CD4-positive, alpha-beta T cell (primary cell): ENCODE results near the gene CLEC18B. TPM values are rescaled to one million over a fixed set of nuclear protein-coding genes. Genes with fewer than 3 reads are reported as not detected.

Source experiments
- ATAC-seq: fragments of 200-7000 bp; cut with Tn5 transposase; one replicate; pipeline ENCODE4 v1.10.0; 2022; ENCODE audit warnings: mild to moderate bottlenecking; ENCODE audit not compliant: poor library complexity
- CTCF ChIA-PET: fragments of 350-600 bp; sonication (Branson Sonifier 250); formaldehyde crosslinking; loops from one replicate; lab custom pipeline; 2021; ENCODE audit warnings: antibody characterized with exemption, inconsistent platforms; lab: Charles Lee
- POLR2A ChIA-PET: fragments of 350-600 bp; sonication (Branson Sonifier 250); formaldehyde crosslinking; loops from one replicate; lab custom pipeline; 2021; ENCODE audit warnings: antibody characterized with exemption, inconsistent platforms; lab: Charles Lee
- DNase-seq, 14 experiments: peaks; one replicate each; pipeline ENCODE4 v3.0.0-alpha.2; 2013 to 2020; ENCODE audit warnings: mixed read lengths in 2 of 14
- H3K27ac ChIP-seq, 2 donors: one replicate each; pipeline versions ENCODE4 v1.5.1 to v1.7.0; 2013; ENCODE audit warnings: low read length in 2 of 2, low read depth in 1 of 2, mild to moderate bottlenecking in 1 of 2
- H3K27me3 ChIP-seq, 2 experiments: 1 replicate in 1 of 2; 2 replicates in 1 of 2; pipeline versions ENCODE4 v1.6.1 to v1.7.0; 2013; ENCODE audit warnings: low read length in 2 of 2, control low read depth in 1 of 2, mild to moderate bottlenecking in 1 of 2, moderate library complexity in 1 of 2; ENCODE audit not compliant: insufficient read depth in 2 of 2, control insufficient read depth in 1 of 2
- H3K36me3 ChIP-seq: one replicate; pipeline ENCODE4 v1.6.1; 2013; ENCODE audit warnings: low read length, control low read depth; ENCODE audit not compliant: insufficient read depth
- H3K4me1 ChIP-seq: one replicate; pipeline ENCODE4 v1.6.1; 2013; ENCODE audit warnings: low read length, control low read depth; ENCODE audit not compliant: insufficient read depth
- H3K4me3 ChIP-seq: one replicate; pipeline ENCODE4 v1.5.1; 2013; ENCODE audit warnings: mild to moderate bottlenecking, low read length, moderate library complexity
- H3K9me3 ChIP-seq, 2 experiments: 1 replicate in 1 of 2; 2 replicates in 1 of 2; pipeline versions ENCODE4 v1.6.1 to v1.7.0; 2013; ENCODE audit warnings: low read length in 2 of 2, mild to moderate bottlenecking in 2 of 2, control low read depth in 1 of 2, moderate library complexity in 1 of 2; ENCODE audit not compliant: control insufficient read depth in 1 of 2, insufficient read depth in 1 of 2
- H3K27ac Mint-ChIP-seq: one replicate; pipeline ENCODE4 v1.8.0; 2020; ENCODE audit warnings: mixed read lengths
- H3K27me3 Mint-ChIP-seq: one replicate; pipeline ENCODE4 v1.8.0; 2021; ENCODE audit warnings: mixed read lengths
- H3K36me3 Mint-ChIP-seq: one replicate; pipeline ENCODE4 v1.8.0; 2021; ENCODE audit warnings: low read depth, mixed read lengths
- H3K4me1 Mint-ChIP-seq: one replicate; pipeline ENCODE4 v1.8.0; 2021; ENCODE audit warnings: low read depth, mixed read lengths
- H3K4me3 Mint-ChIP-seq: one replicate; pipeline ENCODE4 v1.8.0; 2020; ENCODE audit warnings: mild to moderate bottlenecking, mixed read lengths
- H3K9me3 Mint-ChIP-seq: one replicate; pipeline ENCODE4 v1.8.0; 2020; ENCODE audit warnings: mixed read lengths
- intact Hi-C, 2 experiments: fragments of 100-400 bp; cut with DNase I in 1 of 2; cut with micrococcal nuclease in 1 of 2; formaldehyde crosslinking; loops; one replicate each; pipeline versions ENCODE4 v1.15.1 to v1.9.0; 2023 to 2025; cut with DNase I, micrococcal nuclease
- total RNA-seq, 174 experiments: library from RNA in 2 of 174; stranded (reverse) in 2 of 174; gene quantifications; one replicate each; pipeline ENCODE4 v1.2.3 and lab custom pipeline; 2021 to 2026
- TF ChIP-seq, protein P1 (sequence below): fragments of 200-600 bp; IDR thresholded peaks from one replicate; pipeline ENCODE4 v1.8.0; 2022; ENCODE audit warnings: antibody characterized with exemption, mild to moderate bottlenecking

Gene CLEC18B
- total RNA-seq, 2 experiments from 2014 or later: 1.1 TPM

DNA sequence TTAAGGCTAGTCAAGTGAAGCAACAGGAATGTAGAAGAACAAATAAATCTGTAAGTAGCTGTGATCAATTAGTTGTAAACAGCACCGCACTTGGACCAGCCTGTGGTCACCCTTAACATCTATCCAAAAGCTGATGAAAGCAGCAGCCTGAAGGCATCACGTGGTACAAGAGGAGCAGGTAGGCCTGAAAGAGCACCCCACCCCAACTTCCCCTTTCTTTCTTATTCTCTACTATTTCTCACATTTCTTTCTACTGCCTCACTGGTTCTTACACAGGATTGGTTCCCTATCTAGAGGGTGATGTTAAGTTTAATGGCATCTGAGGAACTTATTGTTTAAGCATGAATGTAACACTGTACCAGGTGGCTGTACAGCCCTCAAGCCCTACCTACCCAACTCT lies 42.6 kb upstream of the CLEC18B start:
- Histone ChIP-seq H3K4me1 (peaks cover 10% of the 10 kb centered on the region), H3K4me3 (no peak overlapping the region), H3K36me3 (peaks cover 86% of the 10 kb centered on the region), H3K9me3 (no peaks in the 10 kb centered on the region), H3K27me3 (no peaks in the 10 kb centered on the region), H3K27ac (no peak overlapping the region)
- Mint-ChIP-seq H3K4me1 (peaks cover 18% of the 10 kb centered on the region), H3K27me3 (no peaks in the 10 kb centered on the region), H3K4me3 (no peak overlapping the region), H3K9me3 (no peaks in the 10 kb centered on the region), H3K27ac (no peak overlapping the region), H3K36me3 (peaks cover 94% of the 10 kb centered on the region)
- CTCF ChIA-PET: interaction anchor here (0.6 kb wide), 1 partner anchor 916 kb away, joined by 3 read pairs; no protein-coding TSS in a partner anchor
- TF ChIP-seq, protein P1, sequence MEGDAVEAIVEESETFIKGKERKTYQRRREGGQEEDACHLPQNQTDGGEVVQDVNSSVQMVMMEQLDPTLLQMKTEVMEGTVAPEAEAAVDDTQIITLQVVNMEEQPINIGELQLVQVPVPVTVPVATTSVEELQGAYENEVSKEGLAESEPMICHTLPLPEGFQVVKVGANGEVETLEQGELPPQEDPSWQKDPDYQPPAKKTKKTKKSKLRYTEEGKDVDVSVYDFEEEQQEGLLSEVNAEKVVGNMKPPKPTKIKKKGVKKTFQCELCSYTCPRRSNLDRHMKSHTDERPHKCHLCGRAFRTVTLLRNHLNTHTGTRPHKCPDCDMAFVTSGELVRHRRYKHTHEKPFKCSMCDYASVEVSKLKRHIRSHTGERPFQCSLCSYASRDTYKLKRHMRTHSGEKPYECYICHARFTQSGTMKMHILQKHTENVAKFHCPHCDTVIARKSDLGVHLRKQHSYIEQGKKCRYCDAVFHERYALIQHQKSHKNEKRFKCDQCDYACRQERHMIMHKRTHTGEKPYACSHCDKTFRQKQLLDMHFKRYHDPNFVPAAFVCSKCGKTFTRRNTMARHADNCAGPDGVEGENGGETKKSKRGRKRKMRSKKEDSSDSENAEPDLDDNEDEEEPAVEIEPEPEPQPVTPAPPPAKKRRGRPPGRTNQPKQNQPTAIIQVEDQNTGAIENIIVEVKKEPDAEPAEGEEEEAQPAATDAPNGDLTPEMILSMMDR: no peak
- DNase-seq (no peak), ATAC-seq (no peak)
- intact Hi-C loops: no loop called here
- POLR2A ChIA-PET: no interaction called here

DNA sequence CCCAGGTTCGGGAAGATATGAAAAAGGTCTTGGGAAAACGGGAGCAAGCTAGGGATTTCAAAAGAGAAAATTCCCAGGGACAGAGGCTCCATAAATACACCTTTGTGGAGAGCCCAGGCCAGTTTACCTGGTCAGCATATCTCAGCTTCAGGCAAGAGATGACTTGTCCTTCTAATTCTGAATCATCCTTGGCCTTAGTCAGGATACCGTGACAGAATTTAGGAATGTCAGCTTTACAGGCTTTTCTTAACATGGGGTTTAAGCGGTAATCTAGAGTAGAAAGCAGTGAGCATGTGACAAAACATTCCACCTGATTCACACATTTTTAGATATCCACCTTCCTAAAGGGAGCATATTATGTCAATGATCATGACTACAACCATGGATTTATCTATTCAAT lies 41.1 kb upstream of the CLEC18B start:
- no peaks in the 10 kb centered on the region for H3K9me3 Mint-ChIP-seq
- H3K4me1 ChIP-seq: peaks cover 2% of the 10 kb centered on the region
- no peaks in the 10 kb centered on the region for H3K27me3 Mint-ChIP-seq
- ChIA-PET CTCF (no interaction called here), POLR2A (no interaction called here)
- no peaks in the 10 kb centered on the region for H3K9me3 ChIP-seq
- H3K4me3 Mint-ChIP-seq: no peak overlapping the region
- ATAC-seq: no peak
- H3K27me3 ChIP-seq: no peaks in the 10 kb centered on the region
- no peak overlapping the region for H3K27ac ChIP-seq
- H3K27ac Mint-ChIP-seq: no peak overlapping the region
- intact Hi-C loops: no loop called here
- no peak for DNase-seq
- TF ChIP-seq, protein P1: no peak
- peaks cover 82% of the 10 kb centered on the region for H3K36me3 ChIP-seq
- H3K36me3 Mint-ChIP-seq: peaks cover 96% of the 10 kb centered on the region
- peaks cover 13% of the 10 kb centered on the region for H3K4me1 Mint-ChIP-seq
- H3K4me3 ChIP-seq: no peak overlapping the region

DNA sequence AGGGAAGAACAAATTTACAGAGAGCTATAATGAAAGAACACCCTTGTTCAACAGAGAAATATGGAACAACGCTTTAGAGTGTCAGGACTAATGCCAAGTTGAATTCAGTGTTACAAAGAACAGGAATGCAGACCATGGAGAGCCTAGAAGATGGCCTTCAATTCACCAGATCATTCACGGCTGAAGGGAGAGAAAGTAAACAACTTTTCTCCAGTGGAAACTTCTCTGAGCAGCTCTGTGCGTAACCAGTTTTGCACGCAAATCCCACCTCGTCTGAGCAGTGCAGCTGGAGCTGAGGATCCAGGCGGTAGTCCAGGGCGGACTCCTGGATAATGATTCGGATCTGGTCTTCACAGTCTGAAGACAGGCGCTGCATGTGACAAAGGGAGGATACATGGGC lies 40.5 kb upstream of the CLEC18B start:
- Histone ChIP-seq H3K9me3 (no peaks in the 10 kb centered on the region), H3K36me3 (peaks cover 82% of the 10 kb centered on the region), H3K4me1 (no peaks in the 10 kb centered on the region), H3K27me3 (no peaks in the 10 kb centered on the region), H3K27ac (no peak overlapping the region), H3K4me3 (no peak overlapping the region)
- H3K27me3 Mint-ChIP-seq: no peaks in the 10 kb centered on the region
- no peaks in the 10 kb centered on the region for H3K9me3 Mint-ChIP-seq
- H3K4me1 Mint-ChIP-seq: peaks cover 8% of the 10 kb centered on the region
- ChIA-PET CTCF (no interaction called here), POLR2A (no interaction called here)
- H3K4me3 Mint-ChIP-seq: no peak overlapping the region
- intact Hi-C loops: no loop called here
- peaks cover 96% of the 10 kb centered on the region for H3K36me3 Mint-ChIP-seq
- DNase-seq (no peak), ATAC-seq (no peak)
- TF ChIP-seq, protein P1: no peak
- H3K27ac Mint-ChIP-seq: no peak overlapping the region
